Measurements from ENCODE around the gene RHOJ.

Gene RHOJ

DNA sequence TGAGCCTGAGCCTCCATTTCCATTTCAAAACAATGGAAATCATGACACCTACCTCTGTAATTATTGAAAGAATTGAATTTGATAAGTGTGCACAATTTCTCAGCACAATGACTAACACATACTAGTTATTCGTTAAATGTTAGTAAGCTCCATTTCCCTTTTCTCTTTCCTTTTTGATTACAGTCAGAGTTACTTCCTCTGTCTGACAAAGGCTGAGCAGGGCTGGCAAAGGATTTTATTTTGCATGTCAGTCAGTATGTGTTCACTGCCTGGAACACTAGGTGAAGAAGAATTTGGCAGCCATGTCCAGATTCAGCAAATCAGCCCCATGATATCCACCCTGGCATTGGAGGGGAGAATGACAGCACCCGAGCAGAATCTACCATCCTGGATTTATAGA is 12.2 kb upstream of the RHOJ start:
- CTCF ChIA-PET: no interaction called here
- Mint-ChIP-seq H3K27me3 (no peaks in the 10 kb centered on the region), H3K27ac (no peak overlapping the region)

DNA sequence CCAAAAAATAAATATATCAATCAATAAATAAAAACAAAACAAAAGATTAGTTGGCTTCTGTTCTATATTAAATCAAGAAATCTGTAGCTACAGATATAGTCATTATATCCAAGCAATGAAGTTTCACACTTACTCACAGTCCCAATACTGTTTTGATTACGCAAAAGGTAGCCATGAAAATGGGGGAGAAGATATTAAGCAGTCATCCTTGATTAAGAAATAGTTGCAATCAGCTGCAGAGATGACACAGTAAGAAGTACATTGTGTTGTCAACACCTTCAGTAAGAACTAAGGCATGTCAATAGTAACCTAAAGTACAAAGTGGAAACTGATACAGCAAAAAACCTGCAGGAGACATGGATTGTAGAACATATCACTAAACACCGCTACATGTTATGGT is 11.0 kb upstream of the RHOJ start:
- CTCF ChIA-PET: no interaction called here
- Mint-ChIP-seq H3K27ac (no peak overlapping the region), H3K9me3 (peaks cover 3% of the 10 kb centered on the region), H3K4me3 (no peak overlapping the region), H3K36me3 (no peaks in the 10 kb centered on the region), H3K4me1 (no peaks in the 10 kb centered on the region), H3K27me3 (no peaks in the 10 kb centered on the region)
- DNase-seq: no peak

More for the DNA sequence above, 12.2 kb upstream of the RHOJ start:
- H3K4me3 Mint-ChIP-seq: no peak overlapping the region
- H3K4me1 Mint-ChIP-seq: no peaks in the 10 kb centered on the region
- H3K9me3 Mint-ChIP-seq: peaks cover 3% of the 10 kb centered on the region
- H3K36me3 Mint-ChIP-seq: no peaks in the 10 kb centered on the region
- DNase-seq: no peak

DNA sequence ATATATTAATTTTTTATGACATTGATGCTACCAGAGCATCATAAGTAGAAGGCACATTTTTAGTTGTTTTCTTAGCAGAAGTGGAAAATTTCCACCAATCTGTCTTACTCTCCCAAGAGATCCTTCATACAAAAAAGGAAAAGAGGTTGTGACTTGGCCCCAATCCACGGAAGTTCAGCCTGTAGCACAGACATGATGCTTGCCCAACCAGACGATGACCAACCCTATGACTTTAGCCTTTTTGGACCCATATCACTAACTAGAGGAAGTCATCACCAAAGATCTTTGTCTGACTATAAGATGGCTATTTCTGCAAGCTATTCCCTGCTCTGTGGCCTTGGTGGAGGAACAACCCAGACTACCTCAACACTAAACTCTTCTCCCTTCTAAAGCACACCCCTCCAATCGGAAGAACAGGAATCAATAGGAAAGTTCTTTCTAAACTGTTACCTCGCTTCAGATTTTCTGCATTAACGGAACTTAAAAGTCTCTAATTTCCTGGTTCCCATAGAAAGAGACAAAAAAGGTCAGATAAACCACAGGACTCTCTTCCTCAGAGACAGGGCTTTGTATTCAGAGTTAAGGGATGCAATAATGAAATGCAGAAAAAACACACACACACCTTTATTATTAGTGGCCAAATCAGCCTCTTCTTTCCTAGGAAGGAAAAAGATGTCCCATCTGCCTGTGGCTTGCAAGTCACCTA is 4.1 kb upstream of the RHOJ start:
- H3K27ac Mint-ChIP-seq: no peak overlapping the region
- CTCF ChIA-PET: no interaction called here
- DNase-seq: no peak
- no peaks in the 10 kb centered on the region for H3K27me3 Mint-ChIP-seq
- H3K36me3 Mint-ChIP-seq: no peaks in the 10 kb centered on the region
- H3K9me3 Mint-ChIP-seq: peaks cover 2% of the 10 kb centered on the region
- H3K4me1 Mint-ChIP-seq: no peaks in the 10 kb centered on the region
- H3K4me3 Mint-ChIP-seq: no peak overlapping the region

DNA sequence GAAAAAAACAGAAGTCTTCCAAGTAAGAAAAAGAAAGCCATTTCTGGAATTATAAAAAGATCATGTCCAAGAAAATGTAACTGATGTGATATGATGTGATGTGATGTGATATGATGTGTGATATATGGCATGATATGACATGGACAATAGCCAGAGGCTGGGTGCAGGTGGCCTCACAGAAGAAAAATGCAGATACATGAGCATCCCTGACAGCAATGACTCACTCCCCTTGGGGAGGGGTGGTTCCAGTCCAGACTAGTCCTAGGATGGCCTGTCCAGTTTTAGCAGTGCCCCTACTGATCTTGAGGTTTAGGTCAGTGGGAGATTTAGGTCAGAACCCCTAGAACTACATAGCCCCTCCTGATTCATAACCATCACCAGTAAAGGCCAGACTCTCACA is 3.5 kb upstream of the RHOJ start:
- no peak overlapping the region for H3K4me3 Mint-ChIP-seq
- no peaks in the 10 kb centered on the region for H3K36me3 Mint-ChIP-seq
- no peaks in the 10 kb centered on the region for H3K27me3 Mint-ChIP-seq
- no peaks in the 10 kb centered on the region for H3K9me3 Mint-ChIP-seq
- DNase-seq: no peak
- no peak overlapping the region for H3K27ac Mint-ChIP-seq
- CTCF ChIA-PET: no interaction called here
- H3K4me1 Mint-ChIP-seq: no peaks in the 10 kb centered on the region

DNA sequence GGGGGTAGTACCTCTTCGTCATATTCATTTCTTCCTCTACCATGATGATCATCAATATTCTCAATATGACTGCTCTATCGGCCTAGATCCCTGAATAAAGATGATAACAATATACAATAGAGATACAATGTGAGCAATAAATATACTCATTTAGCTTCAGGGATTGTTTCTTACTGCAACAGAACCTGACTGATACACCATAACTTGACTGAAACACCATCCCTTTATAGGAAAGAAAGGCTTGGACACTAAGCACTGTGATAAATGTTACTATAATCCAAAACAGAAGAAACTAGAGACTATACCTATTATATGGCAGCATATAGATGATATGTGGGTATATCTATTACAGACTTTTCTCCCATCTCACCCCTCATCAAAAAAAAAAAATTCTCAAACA is 1.2 kb upstream of the RHOJ start:
- no peaks in the 10 kb centered on the region for H3K27me3 Mint-ChIP-seq
- no peaks in the 10 kb centered on the region for H3K36me3 Mint-ChIP-seq
- H3K4me1 Mint-ChIP-seq: no peaks in the 10 kb centered on the region
- H3K4me3 Mint-ChIP-seq: no peak overlapping the region
- H3K9me3 Mint-ChIP-seq: no peaks in the 10 kb centered on the region
- CTCF ChIA-PET: no interaction called here
- no peak for DNase-seq
- no peak overlapping the region for H3K27ac Mint-ChIP-seq

DNA sequence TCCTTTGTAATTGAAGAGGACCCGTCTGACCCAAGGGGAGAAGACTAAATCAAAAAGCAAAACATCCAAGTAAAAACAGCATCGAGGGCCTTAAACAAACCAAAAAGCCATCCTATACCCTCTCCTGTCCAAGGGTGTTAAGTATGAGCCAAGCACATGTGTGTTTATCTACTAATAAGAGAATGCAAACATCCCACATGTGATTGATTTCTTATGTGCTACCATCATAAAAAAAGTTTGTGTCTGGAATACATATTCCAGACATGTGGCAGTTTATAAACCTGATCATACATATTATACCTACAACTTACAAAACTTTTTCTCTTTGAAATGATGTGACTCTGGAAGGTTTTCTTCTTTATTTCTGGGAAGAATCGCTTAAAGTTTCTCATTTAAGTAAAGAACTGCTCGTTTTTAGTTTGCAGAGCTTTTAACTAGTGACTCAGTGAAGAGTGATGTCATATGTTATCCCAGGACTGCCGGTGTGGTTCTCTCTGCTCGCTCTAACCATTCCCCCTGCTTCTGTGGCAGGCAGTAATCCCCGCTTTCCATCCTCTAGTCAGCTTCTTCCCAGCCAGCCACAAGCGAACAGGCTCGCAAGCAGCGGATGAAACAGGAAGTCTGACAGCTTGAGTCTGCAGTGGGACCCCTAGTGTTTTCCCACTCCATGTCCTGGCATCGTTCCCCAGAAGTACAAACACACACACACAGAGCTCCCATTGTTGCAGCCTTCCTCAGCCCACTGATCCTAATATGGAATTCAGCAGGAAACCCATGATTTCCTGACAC is 431 bp upstream of the RHOJ start:
- Mint-ChIP-seq H3K36me3 (no peaks in the 10 kb centered on the region), H3K27me3 (no peaks in the 10 kb centered on the region), H3K4me1 (no peaks in the 10 kb centered on the region), H3K9me3 (no peaks in the 10 kb centered on the region), H3K27ac (no peak overlapping the region), H3K4me3 (no peak overlapping the region)
- CTCF ChIA-PET: no interaction called here
- DNase-seq: no peak

DNA sequence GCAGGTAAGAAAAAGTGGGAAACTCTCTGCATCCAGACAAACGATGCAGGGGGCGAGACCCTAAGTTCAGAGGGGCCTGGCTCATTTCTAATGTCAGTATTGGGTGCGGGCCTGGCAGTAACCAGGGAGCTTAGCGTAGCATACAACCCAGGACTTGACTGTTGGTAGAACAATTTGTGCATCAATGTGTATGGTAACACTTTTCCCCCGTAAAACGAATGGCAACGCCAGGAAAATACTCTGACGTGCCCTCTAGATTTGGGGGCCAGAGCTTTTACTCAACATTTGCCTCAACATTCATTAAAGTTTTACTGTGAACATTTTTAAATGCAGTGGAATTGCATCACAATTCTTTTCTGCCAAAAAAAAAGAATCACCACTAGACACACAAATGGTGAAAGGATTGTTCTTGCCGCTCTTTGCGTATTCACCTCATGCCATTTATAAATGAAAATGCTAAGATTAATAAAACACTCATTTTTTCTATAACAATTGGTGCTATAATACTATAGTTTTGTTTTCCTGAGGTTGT is 867 bp downstream of the RHOJ start:
- no peaks in the 10 kb centered on the region for H3K36me3 Mint-ChIP-seq
- H3K4me1 Mint-ChIP-seq: no peaks in the 10 kb centered on the region
- DNase-seq: no peak
- H3K4me3 Mint-ChIP-seq: no peak overlapping the region
- no peaks in the 10 kb centered on the region for H3K9me3 Mint-ChIP-seq
- CTCF ChIA-PET: no interaction called here
- no peak overlapping the region for H3K27ac Mint-ChIP-seq
- H3K27me3 Mint-ChIP-seq: no peaks in the 10 kb centered on the region

DNA sequence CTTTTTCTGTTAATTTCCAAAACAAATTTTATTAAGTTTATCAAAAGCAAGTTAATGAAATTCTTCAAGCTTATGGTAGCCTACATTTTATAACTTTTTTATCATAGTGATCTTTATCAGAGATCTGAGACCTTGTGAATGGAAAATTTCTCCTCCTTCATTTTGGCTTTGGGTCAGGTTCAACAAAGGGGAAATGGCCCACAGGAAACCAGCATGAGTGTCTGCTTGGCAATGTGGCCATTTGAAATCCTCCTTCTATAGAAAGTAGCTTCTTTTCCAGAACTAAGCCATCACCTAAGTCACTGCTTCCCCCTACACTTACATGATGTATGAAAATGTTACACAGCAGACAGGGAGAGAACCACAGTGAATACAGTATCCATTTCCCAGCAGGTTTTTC is 1.6 kb downstream of the RHOJ start:
- no peak overlapping the region for H3K4me3 Mint-ChIP-seq
- CTCF ChIA-PET: no interaction called here
- no peaks in the 10 kb centered on the region for H3K9me3 Mint-ChIP-seq
- no peaks in the 10 kb centered on the region for H3K4me1 Mint-ChIP-seq
- H3K27ac Mint-ChIP-seq: no peak overlapping the region
- no peaks in the 10 kb centered on the region for H3K27me3 Mint-ChIP-seq
- DNase-seq: no peak
- no peaks in the 10 kb centered on the region for H3K36me3 Mint-ChIP-seq

DNA sequence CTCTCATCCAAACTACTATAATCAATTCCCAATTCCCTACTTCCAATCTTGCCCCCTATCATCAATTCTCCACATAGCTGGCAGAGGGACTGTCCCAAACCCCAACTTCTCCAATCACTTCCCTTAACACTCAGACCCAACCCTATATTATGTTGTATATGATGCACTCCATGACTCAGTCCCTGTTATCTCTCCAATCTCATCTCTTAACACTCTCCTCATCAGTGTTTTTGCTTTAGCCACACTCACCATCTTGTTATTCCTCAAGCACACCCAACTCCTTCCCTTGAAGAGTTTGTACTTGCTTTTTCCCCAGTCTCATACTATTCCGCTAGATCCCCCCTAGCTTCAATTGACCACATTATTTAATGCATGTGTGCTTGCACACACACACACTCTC is 4.9 kb downstream of the RHOJ start:
- no peak for DNase-seq
- H3K27me3 Mint-ChIP-seq: no peaks in the 10 kb centered on the region
- no peaks in the 10 kb centered on the region for H3K36me3 Mint-ChIP-seq
- H3K9me3 Mint-ChIP-seq: no peaks in the 10 kb centered on the region
- H3K4me3 Mint-ChIP-seq: no peak overlapping the region
- H3K27ac Mint-ChIP-seq: no peak overlapping the region
- H3K4me1 Mint-ChIP-seq: no peaks in the 10 kb centered on the region
- CTCF ChIA-PET: no interaction called here

DNA sequence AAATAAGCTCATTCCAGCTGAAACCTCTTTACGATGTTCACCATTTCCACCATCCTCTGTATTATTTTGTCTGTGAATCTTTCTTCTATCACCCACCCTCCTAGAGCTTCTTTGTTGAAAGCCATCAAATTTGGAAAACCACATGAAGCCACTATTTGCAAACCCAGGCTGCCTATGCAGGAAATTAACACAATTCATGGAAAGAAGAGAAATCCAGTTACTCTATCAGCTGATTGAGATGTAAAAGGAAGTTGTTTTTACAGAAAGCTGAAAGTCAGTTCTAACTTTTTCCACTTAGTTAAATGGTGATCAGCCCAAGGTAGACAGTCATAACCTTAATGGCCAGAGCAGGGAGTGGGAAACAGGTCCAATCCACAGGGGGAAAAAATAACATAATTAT is 6.6 kb downstream of the RHOJ start:
- Mint-ChIP-seq H3K9me3 (no peaks in the 10 kb centered on the region), H3K4me1 (no peaks in the 10 kb centered on the region), H3K27ac (no peak overlapping the region), H3K36me3 (no peaks in the 10 kb centered on the region), H3K4me3 (no peak overlapping the region), H3K27me3 (peaks cover 4% of the 10 kb centered on the region)
- CTCF ChIA-PET: no interaction called here
- no peak for DNase-seq

DNA sequence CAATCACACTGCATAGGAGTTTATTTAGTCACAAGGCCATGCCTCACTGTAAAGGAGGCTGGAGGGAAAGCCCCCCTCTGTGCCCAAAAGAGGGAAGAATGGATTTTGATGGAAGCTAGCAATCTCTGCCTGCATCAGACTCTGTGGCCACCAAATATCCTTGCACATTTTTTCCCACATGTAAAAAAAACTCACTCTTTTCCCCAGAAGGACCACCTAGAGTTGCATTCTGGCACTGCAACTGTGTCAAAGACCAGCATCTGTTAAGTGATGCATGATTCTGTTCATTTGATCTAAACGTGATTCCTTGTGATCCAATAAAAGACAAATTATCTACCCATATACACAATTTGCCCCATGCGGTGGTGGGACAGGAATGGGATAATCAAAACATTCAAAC is 8.0 kb downstream of the RHOJ start:
- CTCF ChIA-PET: no interaction called here
- Mint-ChIP-seq H3K4me3 (no peak overlapping the region), H3K9me3 (no peaks in the 10 kb centered on the region), H3K36me3 (no peaks in the 10 kb centered on the region), H3K4me1 (no peaks in the 10 kb centered on the region), H3K27me3 (peaks cover 4% of the 10 kb centered on the region), H3K27ac (no peak overlapping the region)
- DNase-seq: no peak

DNA sequence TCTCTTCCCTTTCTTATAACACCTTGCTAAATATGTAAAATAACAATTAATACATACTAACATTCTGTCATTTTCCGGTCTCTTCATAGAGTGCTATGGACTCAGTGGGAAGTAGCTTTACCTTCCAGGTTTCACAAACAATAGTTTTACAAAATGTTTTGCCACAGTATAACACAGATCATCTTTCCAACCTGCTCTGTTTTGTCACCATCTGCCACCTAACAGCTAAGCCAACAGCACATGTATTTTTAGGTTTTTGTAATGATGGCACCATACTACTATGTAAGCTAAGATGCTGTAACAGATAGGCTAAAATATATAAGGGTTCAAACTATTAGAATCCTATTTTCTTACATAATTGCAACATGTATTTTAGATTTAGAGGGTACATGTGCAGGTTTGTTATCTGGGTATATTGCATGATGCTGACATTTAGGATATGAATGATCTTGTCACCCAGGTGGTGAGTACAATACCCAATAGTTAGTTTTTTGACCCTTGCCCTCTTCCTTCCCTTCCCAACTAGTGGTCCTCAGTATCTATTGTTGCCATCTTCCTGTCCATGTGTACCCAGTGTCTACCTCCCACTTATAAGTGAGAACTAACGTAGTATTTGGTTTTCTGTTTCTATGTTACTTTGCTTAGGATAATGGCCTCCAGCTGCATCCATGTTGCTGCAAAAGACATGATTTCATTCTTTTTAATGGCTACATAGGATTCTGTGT is 8.7 kb downstream of the RHOJ start:
- Mint-ChIP-seq H3K27me3 (peaks cover 4% of the 10 kb centered on the region), H3K4me3 (no peak overlapping the region), H3K27ac (no peak overlapping the region), H3K36me3 (no peaks in the 10 kb centered on the region), H3K9me3 (no peaks in the 10 kb centered on the region), H3K4me1 (no peaks in the 10 kb centered on the region)
- CTCF ChIA-PET: no interaction called here
- no peak for DNase-seq

DNA sequence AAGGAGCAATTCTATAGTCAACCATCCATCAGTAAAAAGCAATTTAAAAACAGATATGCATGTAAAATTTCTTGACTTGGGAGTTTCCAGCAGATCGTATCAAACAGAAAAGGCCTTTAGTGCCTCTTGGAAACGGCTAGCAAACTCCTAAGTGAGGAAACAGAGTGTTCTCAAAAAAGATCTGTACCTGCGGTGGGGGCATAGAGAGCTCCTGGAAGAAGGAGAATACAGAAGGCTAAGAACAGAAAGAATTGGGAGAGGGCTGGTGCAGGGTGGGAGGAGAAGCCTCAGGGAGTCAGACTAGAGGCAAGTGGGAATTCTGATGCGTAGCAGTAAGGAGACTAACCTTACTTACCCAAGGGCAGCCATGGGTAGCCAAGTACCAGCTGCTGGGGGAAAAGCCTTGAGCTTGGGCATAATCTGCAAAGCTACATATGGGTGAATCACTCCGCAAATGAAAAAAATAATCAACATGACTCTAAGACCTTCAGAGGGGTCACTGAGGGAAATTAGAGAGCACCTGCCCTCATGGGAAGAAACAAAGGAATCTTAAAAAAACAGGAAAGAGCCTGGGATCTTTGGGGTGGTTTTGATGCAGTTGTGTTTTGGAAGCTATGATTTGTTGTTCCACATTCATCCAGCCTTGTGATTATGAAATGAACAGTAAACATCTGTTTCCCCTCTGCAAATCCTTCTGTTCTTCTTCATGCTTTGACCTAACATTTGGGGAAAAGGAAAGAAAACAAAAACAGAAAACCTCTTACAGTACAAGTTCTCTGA is 10.4 kb downstream of the RHOJ start:
- Mint-ChIP-seq H3K36me3 (no peaks in the 10 kb centered on the region), H3K27ac (no peak overlapping the region), H3K27me3 (peaks cover 4% of the 10 kb centered on the region), H3K4me3 (no peak overlapping the region), H3K4me1 (no peaks in the 10 kb centered on the region), H3K9me3 (no peaks in the 10 kb centered on the region)
- no peak for DNase-seq
- CTCF ChIA-PET: no interaction called here

DNA sequence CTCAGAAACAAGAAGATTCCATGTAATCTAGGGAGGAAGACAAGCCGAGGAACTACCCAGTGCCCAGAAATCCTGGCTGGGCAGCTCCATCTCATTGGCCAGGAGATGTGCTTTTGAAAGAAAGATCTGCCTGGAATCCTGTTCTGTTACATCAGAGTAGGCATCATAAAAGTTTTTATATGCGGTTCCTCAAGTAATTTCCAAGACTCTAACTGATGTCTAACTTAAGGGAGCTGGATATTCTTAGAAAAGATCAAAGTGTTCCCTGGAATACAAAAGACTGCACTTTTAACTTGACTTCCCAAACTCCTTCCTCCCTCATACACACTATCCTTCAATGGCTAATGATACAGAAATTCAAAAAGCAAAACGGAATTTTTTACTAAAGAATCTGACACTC is 16.3 kb downstream of the RHOJ start:
- H3K36me3 Mint-ChIP-seq: no peaks in the 10 kb centered on the region
- H3K9me3 Mint-ChIP-seq: no peaks in the 10 kb centered on the region
- H3K27me3 Mint-ChIP-seq: no peaks in the 10 kb centered on the region
- H3K4me1 Mint-ChIP-seq: no peaks in the 10 kb centered on the region
- H3K27ac Mint-ChIP-seq: no peak overlapping the region
- no peak for DNase-seq
- CTCF ChIA-PET: no interaction called here
- no peak overlapping the region for H3K4me3 Mint-ChIP-seq
